OCI-LY3 (cell line): ENCODE measurements around the gene MRRF.

Experiments
- H2AFZ ChIP-seq: fragments of 200-600, 300-600 bp; shearing (Covaris generic); 2 replicates; pipeline ENCODE4 v1.6.0; 2014; ENCODE audit warnings: antibody characterized with exemption, low read depth, low read length
- H3K27ac ChIP-seq: fragments of 200-600, 300-600 bp; sonication (generic); 2 replicates; pipeline ENCODE4 v1.5.1; 2014; ENCODE audit warnings: mild to moderate bottlenecking, low read length, moderate library complexity, mixed read lengths
- H3K27me3 ChIP-seq: fragments of 200-600, 300-600 bp; sonication (generic); 2 replicates; pipeline ENCODE4 v1.6.1; 2014; ENCODE audit warnings: low read depth, low read length, mixed read lengths
- H3K36me3 ChIP-seq: fragments of 200-600, 300-600 bp; sonication (generic); replicated peaks from 2 replicates; pipeline ENCODE3; 2014; ENCODE audit warnings: low read depth, low read length, mixed read lengths
- H3K4me1 ChIP-seq: fragments of 300-600, 200-600 bp; sonication (generic); 2 replicates; pipeline ENCODE4 v1.6.1; 2014; ENCODE audit warnings: low read length, mixed read lengths
- H3K4me2 ChIP-seq: fragments of 200-600, 300-600 bp; sonication (generic); 2 replicates; pipeline ENCODE4 v1.6.1; 2014; ENCODE audit warnings: low read length, mixed read lengths
- H3K4me3 ChIP-seq: fragments of 300-600, 200-600 bp; sonication (generic); 2 replicates; pipeline ENCODE4 v1.5.1; 2014; ENCODE audit warnings: antibody characterized with exemption, mild to moderate bottlenecking, low read length, moderate library complexity
- H3K79me2 ChIP-seq: fragments of 300-600, 200-600 bp; shearing (Covaris generic); 2 replicates; pipeline ENCODE4 v1.6.1; 2014; ENCODE audit warnings: mild to moderate bottlenecking, low read length, mixed read lengths
- H3K9ac ChIP-seq: fragments of 300-600, 200-600 bp; shearing (Covaris generic); 2 replicates; pipeline ENCODE4 v1.6.0; 2014; ENCODE audit warnings: mild to moderate bottlenecking, low read length, moderate library complexity
- H3K9me3 ChIP-seq: fragments of 200-600, 300-600 bp; shearing (Covaris generic); 2 replicates; pipeline ENCODE4 v1.6.1; 2014; ENCODE audit warnings: low read length, mixed read lengths; ENCODE audit not compliant: insufficient read depth
- H4K20me1 ChIP-seq: fragments of 200-600, 300-600 bp; sonication (generic); 2 replicates; pipeline ENCODE4 v1.6.1; 2016; ENCODE audit warnings: low read length, mixed read lengths; ENCODE audit not compliant: insufficient read depth
- EZH2phosphoT487 ChIP-seq: fragments of 200-600 bp; shearing (Covaris generic); IDR thresholded peaks from 2 replicates; pipeline ENCODE4 v1.6.1; 2018; ENCODE audit warnings: antibody characterized with exemption, mixed run types, low read depth
- TF ChIP-seq, protein P1 (sequence below): fragments of 200-600, 300-600 bp; sonication (generic); IDR thresholded peaks from 2 replicates; pipeline ENCODE4 v1.5.1; 2014; ENCODE audit warnings: antibody characterized with exemption, low read length, low read depth

Gene MRRF

DNA sequence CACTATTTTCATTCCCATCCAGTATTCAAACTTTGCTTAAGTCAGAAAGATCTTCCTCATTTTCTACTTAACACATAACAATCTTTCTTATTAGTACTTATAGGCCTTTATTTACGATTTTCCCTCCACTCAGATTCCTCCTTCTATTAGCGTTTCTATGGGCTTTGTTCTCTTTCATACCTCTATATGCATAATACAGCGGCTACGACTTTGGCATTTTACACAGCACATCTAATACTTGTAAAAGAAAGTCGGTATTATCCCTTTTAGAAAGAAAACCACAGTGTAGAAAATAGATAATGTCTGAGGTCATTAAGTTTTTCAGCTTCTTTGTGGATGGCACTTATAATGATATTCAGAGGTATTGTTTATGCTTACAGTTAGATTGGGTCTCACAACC is 8.5 kb upstream of the MRRF start:
- Histone ChIP-seq H3K79me2 (no peaks in the 10 kb centered on the region; the same call in 1 of the 2 replicates), H3K27ac (no peak overlapping the region), H3K4me1 (no peaks in the 10 kb centered on the region), H3K9me3 (no peaks in the 10 kb centered on the region), H3K4me3 (no peak overlapping the region), H2AFZ (no peak overlapping the region), H3K27me3 (no peaks in the 10 kb centered on the region), H4K20me1 (no peaks in the 10 kb centered on the region), H3K9ac (no peak overlapping the region), H3K4me2 (no peak overlapping the region), H3K36me3 (peaks cover 19% of the 10 kb centered on the region)
- TF ChIP-seq EZH2phosphoT487, result no peak
- TF ChIP-seq, protein P1, sequence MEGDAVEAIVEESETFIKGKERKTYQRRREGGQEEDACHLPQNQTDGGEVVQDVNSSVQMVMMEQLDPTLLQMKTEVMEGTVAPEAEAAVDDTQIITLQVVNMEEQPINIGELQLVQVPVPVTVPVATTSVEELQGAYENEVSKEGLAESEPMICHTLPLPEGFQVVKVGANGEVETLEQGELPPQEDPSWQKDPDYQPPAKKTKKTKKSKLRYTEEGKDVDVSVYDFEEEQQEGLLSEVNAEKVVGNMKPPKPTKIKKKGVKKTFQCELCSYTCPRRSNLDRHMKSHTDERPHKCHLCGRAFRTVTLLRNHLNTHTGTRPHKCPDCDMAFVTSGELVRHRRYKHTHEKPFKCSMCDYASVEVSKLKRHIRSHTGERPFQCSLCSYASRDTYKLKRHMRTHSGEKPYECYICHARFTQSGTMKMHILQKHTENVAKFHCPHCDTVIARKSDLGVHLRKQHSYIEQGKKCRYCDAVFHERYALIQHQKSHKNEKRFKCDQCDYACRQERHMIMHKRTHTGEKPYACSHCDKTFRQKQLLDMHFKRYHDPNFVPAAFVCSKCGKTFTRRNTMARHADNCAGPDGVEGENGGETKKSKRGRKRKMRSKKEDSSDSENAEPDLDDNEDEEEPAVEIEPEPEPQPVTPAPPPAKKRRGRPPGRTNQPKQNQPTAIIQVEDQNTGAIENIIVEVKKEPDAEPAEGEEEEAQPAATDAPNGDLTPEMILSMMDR, result no peak

DNA sequence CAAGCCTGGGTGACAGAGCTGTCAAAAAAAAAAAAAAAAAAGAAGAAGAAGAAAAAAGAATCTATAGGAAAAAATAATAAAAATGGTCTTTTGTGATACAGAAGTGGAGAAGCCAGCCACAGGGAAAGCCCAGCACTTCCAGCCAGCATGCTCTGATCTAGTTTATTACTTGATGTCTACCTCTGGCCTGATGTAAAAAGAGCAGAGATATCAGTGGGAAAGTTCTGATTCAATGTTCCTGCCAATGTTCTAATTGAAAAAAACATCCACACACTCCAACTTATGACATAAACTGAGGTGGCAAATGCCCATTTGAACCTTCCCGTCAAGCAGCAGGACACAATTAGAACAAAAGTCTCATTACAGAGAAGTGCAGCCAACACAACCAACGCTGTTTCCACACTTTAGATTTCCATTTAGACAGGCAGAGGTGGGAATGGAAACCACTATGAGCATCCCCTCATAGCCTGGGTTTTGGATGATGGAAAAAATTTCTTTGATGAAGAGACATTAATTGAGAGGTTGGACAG is 5.7 kb upstream of the MRRF start:
- H3K79me2 ChIP-seq, result peaks cover 26% of the 10 kb centered on the region
- no peak overlapping the region for H2AFZ ChIP-seq
- no peak for TF ChIP-seq EZH2phosphoT487
- TF ChIP-seq, protein P1, result no peak
- H3K4me3 ChIP-seq, result no peak overlapping the region
- no peaks in the 10 kb centered on the region for H4K20me1 ChIP-seq
- peaks cover 9% of the 10 kb centered on the region for H3K4me1 ChIP-seq
- H3K36me3 ChIP-seq, result peaks cover 10% of the 10 kb centered on the region
- H3K9me3 ChIP-seq, result no peaks in the 10 kb centered on the region
- no peak overlapping the region for H3K27ac ChIP-seq
- no peaks in the 10 kb centered on the region for H3K27me3 ChIP-seq
- H3K4me2 ChIP-seq, result no peak overlapping the region
- no peak overlapping the region for H3K9ac ChIP-seq

DNA sequence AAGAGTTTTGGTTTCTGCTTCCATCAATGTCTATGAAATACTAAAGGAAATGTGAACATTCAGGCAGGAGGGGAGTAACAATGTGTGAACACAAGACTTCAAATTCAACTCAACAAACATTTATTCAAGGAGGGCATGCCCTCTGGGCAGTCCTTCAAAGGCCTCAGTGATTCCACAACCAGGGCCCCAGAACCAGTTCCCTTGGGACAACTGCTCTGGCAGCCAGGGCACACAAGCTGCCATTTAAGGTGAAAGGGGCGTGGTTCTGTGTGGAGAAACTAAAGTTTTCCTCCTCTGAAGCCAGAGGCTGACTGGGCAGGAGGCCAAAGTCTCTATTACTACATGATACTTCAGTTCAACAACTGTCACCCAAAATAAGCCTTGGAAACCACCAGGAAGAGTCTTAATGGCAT is 3.2 kb upstream of the MRRF start:
- no peak overlapping the region for H2AFZ ChIP-seq
- no peak overlapping the region for H3K27ac ChIP-seq

DNA sequence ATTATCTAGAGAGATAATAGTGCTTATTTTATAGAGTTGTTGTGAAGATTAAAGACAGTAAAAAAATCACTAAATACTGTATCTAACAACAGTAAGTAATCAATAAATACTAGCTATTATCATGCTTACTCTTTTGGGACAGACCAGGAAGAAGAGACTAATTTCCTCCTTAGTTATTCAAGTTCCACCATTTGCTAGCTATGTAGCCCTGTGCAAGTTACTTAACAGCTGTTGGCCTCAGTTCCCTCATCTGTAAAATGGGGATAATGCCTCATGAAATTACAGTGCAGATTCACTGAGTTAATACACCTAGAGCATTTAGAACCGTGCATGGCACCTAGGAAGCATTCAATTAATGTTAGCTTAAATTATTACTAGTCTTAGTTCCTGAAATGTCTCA is 2.6 kb upstream of the MRRF start:
- H2AFZ ChIP-seq, result no peak overlapping the region
- no peaks in the 10 kb centered on the region for H4K20me1 ChIP-seq
- H3K27me3 ChIP-seq, result no peaks in the 10 kb centered on the region
- H3K4me3 ChIP-seq, result no peak overlapping the region
- H3K27ac ChIP-seq, result no peak overlapping the region
- H3K4me2 ChIP-seq, result no peak overlapping the region
- TF ChIP-seq EZH2phosphoT487, result no peak
- peaks cover 54% of the 10 kb centered on the region for H3K79me2 ChIP-seq
- H3K36me3 ChIP-seq, result peaks cover 13% of the 10 kb centered on the region
- H3K9me3 ChIP-seq, result no peaks in the 10 kb centered on the region
- peaks cover 15% of the 10 kb centered on the region for H3K4me1 ChIP-seq
- no peak overlapping the region for H3K9ac ChIP-seq

More for the DNA sequence above, 3.2 kb upstream of the MRRF start:
- Histone ChIP-seq H3K4me3 (no peak overlapping the region), H4K20me1 (no peaks in the 10 kb centered on the region), H3K4me2 (no peak overlapping the region), H3K9me3 (no peaks in the 10 kb centered on the region), H3K79me2 (peaks cover 51% of the 10 kb centered on the region), H3K27me3 (no peaks in the 10 kb centered on the region), H3K9ac (no peak overlapping the region), H3K36me3 (peaks cover 12% of the 10 kb centered on the region), H3K4me1 (peaks cover 15% of the 10 kb centered on the region)
- TF ChIP-seq, protein P1, result no peak
- TF ChIP-seq EZH2phosphoT487, result no peak
